ENCODE results near the gene IHH. TPM values are rescaled to one million over a fixed set of nuclear protein-coding genes. Genes with fewer than 3 reads are reported as not detected.

The IHH gene
- total RNA-seq, 2 experiments from 2014 or later = 0.12 TPM; not detected in 1

GRCh38 chr2:219035942-219036341 is 24.8 kb downstream of the IHH start:
- peaks cover under 1% of the 10 kb centered on the region for H3K4me1 Mint-ChIP-seq
- no peak for ATAC-seq
- H3K27me3 Mint-ChIP-seq = peaks cover 29% of the 10 kb centered on the region
- DNase-seq = no peak
- H3K36me3 Mint-ChIP-seq (ENCODE audit: low read depth) = no peaks in the 10 kb centered on the region
- H3K4me3 Mint-ChIP-seq = no peak overlapping the region
- intact Hi-C loops (cut with DNase I, micrococcal nuclease) = no loop called here
- ChIA-PET POLR2A (no interaction called here), CTCF (interaction anchor here (0.8 to 1.3 kb wide), 3 partner anchors 9 to 18 kb away, joined by 3 to 5 read pairs (median 3); no protein-coding TSS in a partner anchor)
- H3K9me3 Mint-ChIP-seq (ENCODE audit: low read depth) = no peaks in the 10 kb centered on the region
- H3K27ac Mint-ChIP-seq = no peak overlapping the region

- Mint-ChIP-seq H3K36me3 (ENCODE audit: low read depth) (no peaks in the 10 kb centered on the region), H3K4me3 (no peak overlapping the region), H3K27me3 (peaks cover 24% of the 10 kb centered on the region), H3K9me3 (ENCODE audit: low read depth) (no peaks in the 10 kb centered on the region), H3K4me1 (no peaks in the 10 kb centered on the region), H3K27ac (no peak overlapping the region)
- no peak for DNase-seq
- ATAC-seq = no peak
- ChIA-PET CTCF (interaction anchor here (1.0 to 1.3 kb wide), 2 partner anchors 8 to 13 kb away, joined by 3 to 5 read pairs; no protein-coding TSS in a partner anchor), POLR2A (no interaction called here)
- intact Hi-C loops (cut with DNase I, micrococcal nuclease) = no loop called here
Observed at GRCh38 chr2:219034823-219035222, 25.9 kb downstream of the IHH start.

- Mint-ChIP-seq H3K4me3 (no peak overlapping the region), H3K9me3 (ENCODE audit: low read depth) (no peaks in the 10 kb centered on the region), H3K27me3 (peaks cover 14% of the 10 kb centered on the region), H3K27ac (no peak overlapping the region), H3K4me1 (no peaks in the 10 kb centered on the region), H3K36me3 (ENCODE audit: low read depth) (no peaks in the 10 kb centered on the region)
- ATAC-seq (no peak), DNase-seq (no peak)
- ChIA-PET CTCF (interaction anchor here (0.7 kb wide), 1 partner anchor 415 kb away, joined by 3 read pairs; no protein-coding TSS in a partner anchor), POLR2A (no interaction called here)
- intact Hi-C loops (cut with DNase I, micrococcal nuclease) = no loop called here
Observed at GRCh38 chr2:219032051-219032745, 28.5 kb downstream of the IHH start.

GRCh38 chr2:219031005-219031738 is 29.5 kb downstream of the IHH start:
- H3K9me3 Mint-ChIP-seq (ENCODE audit: low read depth) = no peaks in the 10 kb centered on the region
- ChIA-PET POLR2A (no interaction called here), CTCF (interaction anchor here (0.6 to 4.9 kb wide), 7 partner anchors 13 to 122 kb away, joined by 3 to 44 read pairs (median 12); no protein-coding TSS in a partner anchor)
- no peaks in the 10 kb centered on the region for H3K4me1 Mint-ChIP-seq
- no peak for ATAC-seq
- DNase-seq = no peak
- no peaks in the 10 kb centered on the region for H3K36me3 Mint-ChIP-seq (ENCODE audit: low read depth)
- peaks cover 14% of the 10 kb centered on the region for H3K27me3 Mint-ChIP-seq
- no peak overlapping the region for H3K27ac Mint-ChIP-seq
- H3K4me3 Mint-ChIP-seq = no peak overlapping the region
- intact Hi-C loops (cut with DNase I, micrococcal nuclease) = no loop called here

GRCh38 chr2:219030177-219030940 is 30.4 kb downstream of the IHH start:
- Mint-ChIP-seq H3K9me3 (ENCODE audit: low read depth) (no peaks in the 10 kb centered on the region), H3K27me3 (peaks cover 11% of the 10 kb centered on the region), H3K4me1 (no peaks in the 10 kb centered on the region), H3K4me3 (no peak overlapping the region), H3K36me3 (ENCODE audit: low read depth) (no peaks in the 10 kb centered on the region), H3K27ac (no peak overlapping the region)
- ATAC-seq (no peak), DNase-seq (no peak)
- POLR2A ChIA-PET = no interaction called here
- intact Hi-C loops (cut with DNase I, micrococcal nuclease) = no loop called here
- CTCF ChIA-PET = interaction anchor here (0.5 to 4.9 kb wide), 50 partner anchors 10 to 1667 kb away, joined by 3 to 44 read pairs (median 4); partner anchors contain the start of genes CFAP65, GLB1L and STK16

GRCh38 chr2:219029829-219030165 is 30.9 kb downstream of the IHH start:
- ATAC-seq (peak; percentile 98), DNase-seq (peak; percentile 88)
- ChIA-PET CTCF (interaction anchor here (0.5 to 4.9 kb wide), 49 partner anchors 10 to 1666 kb away, joined by 3 to 44 read pairs (median 4); partner anchors contain the start of genes CFAP65, GLB1L and STK16), POLR2A (no interaction called here)
- intact Hi-C loops (cut with DNase I, micrococcal nuclease) = loop anchor here (1.0 kb wide), 6 partner anchors 29 to 126 kb away; no protein-coding TSS in a partner anchor
- Mint-ChIP-seq H3K9me3 (ENCODE audit: low read depth) (no peaks in the 10 kb centered on the region), H3K36me3 (ENCODE audit: low read depth) (no peaks in the 10 kb centered on the region), H3K4me3 (no peak overlapping the region), H3K4me1 (no peaks in the 10 kb centered on the region), H3K27me3 (peaks cover 11% of the 10 kb centered on the region), H3K27ac (no peak overlapping the region)

GRCh38 chr2:219028996-219029828 is 31.5 kb downstream of the IHH start:
- POLR2A ChIA-PET = no interaction called here

GRCh38 chr2:219028141-219028540 is 32.6 kb downstream of the IHH start:
- no peak for DNase-seq
- Mint-ChIP-seq H3K27me3 (peaks cover 9% of the 10 kb centered on the region), H3K9me3 (ENCODE audit: low read depth) (no peaks in the 10 kb centered on the region), H3K4me3 (no peak overlapping the region), H3K4me1 (no peaks in the 10 kb centered on the region), H3K27ac (no peak overlapping the region), H3K36me3 (ENCODE audit: low read depth) (no peaks in the 10 kb centered on the region)
- ATAC-seq = no peak
- CTCF ChIA-PET = interaction anchor here (1.0 to 4.9 kb wide), 6 partner anchors 13 to 130 kb away, joined by 3 to 44 read pairs (median 16); partner anchors contain the start of gene CFAP65
- intact Hi-C loops (cut with DNase I, micrococcal nuclease) = no loop called here
- POLR2A ChIA-PET = no interaction called here

More at GRCh38 chr2:219028996-219029828, 31.5 kb downstream of the IHH start:
- ATAC-seq (peak; percentile 27), DNase-seq (no peak)
- Mint-ChIP-seq H3K9me3 (ENCODE audit: low read depth) (no peaks in the 10 kb centered on the region), H3K4me1 (no peaks in the 10 kb centered on the region), H3K36me3 (ENCODE audit: low read depth) (no peaks in the 10 kb centered on the region), H3K27ac (no peak overlapping the region), H3K27me3 (peaks cover 9% of the 10 kb centered on the region), H3K4me3 (no peak overlapping the region)
- CTCF ChIA-PET = interaction anchor here (0.6 to 4.9 kb wide), 44 partner anchors 9 to 1667 kb away, joined by 3 to 44 read pairs (median 4); partner anchors contain the start of genes CFAP65, GLB1L and STK16
- intact Hi-C loops (cut with DNase I, micrococcal nuclease) = loop anchor here (1.0 kb wide), 6 partner anchors 29 to 126 kb away; no protein-coding TSS in a partner anchor

- CTCF ChIA-PET = interaction anchor here (0.7 to 4.9 kb wide), 9 partner anchors 8 to 126 kb away, joined by 3 to 44 read pairs (median 5); partner anchors contain the start of gene CFAP65
- no peak for DNase-seq
- no peaks in the 10 kb centered on the region for H3K36me3 Mint-ChIP-seq (ENCODE audit: low read depth)
- intact Hi-C loops (cut with DNase I, micrococcal nuclease) = no loop called here
- POLR2A ChIA-PET = no interaction called here
- no peak for ATAC-seq
- H3K27ac Mint-ChIP-seq = no peak overlapping the region
- no peaks in the 10 kb centered on the region for H3K9me3 Mint-ChIP-seq (ENCODE audit: low read depth)
- no peaks in the 10 kb centered on the region for H3K4me1 Mint-ChIP-seq
- H3K4me3 Mint-ChIP-seq = no peak overlapping the region
- H3K27me3 Mint-ChIP-seq = peaks cover 8% of the 10 kb centered on the region
Observed at GRCh38 chr2:219027511-219028055, 33.1 kb downstream of the IHH start.

- CTCF ChIA-PET = interaction anchor here (0.5 to 4.9 kb wide), 10 partner anchors 9 to 587 kb away, joined by 3 to 44 read pairs (median 4); no protein-coding TSS in a partner anchor
- ATAC-seq = no peak
- no peak for DNase-seq
- POLR2A ChIA-PET = no interaction called here
- Mint-ChIP-seq H3K4me1 (no peaks in the 10 kb centered on the region), H3K27ac (no peak overlapping the region), H3K36me3 (ENCODE audit: low read depth) (no peaks in the 10 kb centered on the region), H3K4me3 (no peak overlapping the region), H3K27me3 (peaks cover 4% of the 10 kb centered on the region), H3K9me3 (ENCODE audit: low read depth) (no peaks in the 10 kb centered on the region)
- intact Hi-C loops (cut with DNase I, micrococcal nuclease) = no loop called here
Observed at GRCh38 chr2:219026946-219027345, 33.8 kb downstream of the IHH start.

All from activated CD4-positive, alpha-beta T cell treated with anti-CD3 and anti-CD28 coated beads for 36 hours (primary cell).